ENCODE measurements around the gene HDAC4. TPM values are rescaled to one million over a fixed set of nuclear protein-coding genes. Genes with fewer than 3 reads are reported as not detected.

Gene HDAC4
- total and polyA plus RNA-seq, 4 donors, result 2.9 to 37.2 (median 4.4) TPM

GRCh38 chr2:239443666-239444567 lies 43.1 kb upstream of the HDAC4 start:
- no peak for TF ChIP-seq YY1 (IDR thresholded peaks at IDR 0.05)
- TF ChIP-seq MAX (IDR thresholded peaks at IDR 0.05), result no peak
- TF ChIP-seq CTCF (IDR thresholded peaks at IDR 0.05; ENCODE audit: low read depth, low read length, missing input control), result no peak
- TF ChIP-seq TAF1 (conservative IDR thresholded peaks at IDR 0.05), result no peak
- TF ChIP-seq GABPA (IDR thresholded peaks at IDR 0.05 in 1 of 2, conservative IDR thresholded peaks at IDR 0.05 in 1 of 2), result no peak
- TF ChIP-seq RXRA (IDR thresholded peaks at IDR 0.05), result no peak
- TF ChIP-seq JUND (IDR thresholded peaks at IDR 0.05), result no peak
- no peak for TF ChIP-seq FOXA2 (IDR thresholded peaks at IDR 0.05)
- TF ChIP-seq NR2F2 (IDR thresholded peaks at IDR 0.05), result no peak
- no peak for TF ChIP-seq EGR1 (IDR thresholded peaks at IDR 0.05; ENCODE audit: low read depth in 2 of 2)
- TF ChIP-seq ZBTB33 (IDR thresholded peaks at IDR 0.05), result no peak
- no peak for TF ChIP-seq RAD21 (IDR thresholded peaks at IDR 0.05)
- H3K36me3 ChIP-seq (ENCODE audit: control insufficient read depth in 4 of 4, insufficient read depth in 3 of 4, low read depth in 1 of 4, low read length in 3 of 4), result no peaks in the 10 kb centered on the region
- DNase-seq (ENCODE audit: low spot score), result no peak
- H3K4me3 ChIP-seq (ENCODE audit: low read depth in 1 of 3, low read length in 3 of 3), result no peak overlapping the region
- no peak overlapping the region for H3K27ac ChIP-seq (ENCODE audit: low read depth in 1 of 2, low read length in 2 of 2)
- H3K4me1 ChIP-seq (ENCODE audit: control insufficient read depth in 4 of 4, insufficient read depth in 4 of 4, low read length in 3 of 4), result peaks cover 0 to 4% (median 0%) of the 10 kb centered on the region in 4 donors
- 89% methylated on average over 14 of the region's 14 CpGs for WGBS
- peaks cover 0 to 8% (median 1%) of the 10 kb centered on the region in 4 donors for H3K9me3 ChIP-seq (ENCODE audit: control insufficient read depth in 4 of 4, low read length in 3 of 4)
- no peak overlapping the region for H3K9ac ChIP-seq (ENCODE audit: low read depth in 1 of 2, low read length in 2 of 2)
- no peaks in the 10 kb centered on the region for H3K27me3 ChIP-seq (ENCODE audit: control insufficient read depth in 4 of 4, insufficient read depth in 4 of 4, low read length in 3 of 4)

- Histone ChIP-seq H3K4me1 (ENCODE audit: control insufficient read depth in 4 of 4, insufficient read depth in 4 of 4, low read length in 3 of 4) (peaks cover 0 to 4% (median 0%) of the 10 kb centered on the region in 4 donors), H3K9me3 (ENCODE audit: control insufficient read depth in 4 of 4, low read length in 3 of 4) (peaks cover 0 to 8% (median 1%) of the 10 kb centered on the region in 4 donors), H3K36me3 (ENCODE audit: control insufficient read depth in 4 of 4, insufficient read depth in 3 of 4, low read depth in 1 of 4, low read length in 3 of 4) (no peaks in the 10 kb centered on the region), H3K4me3 (ENCODE audit: low read depth in 1 of 3, low read length in 3 of 3) (no peak overlapping the region), H3K27me3 (ENCODE audit: control insufficient read depth in 4 of 4, insufficient read depth in 4 of 4, low read length in 3 of 4) (no peaks in the 10 kb centered on the region), H3K9ac (ENCODE audit: low read depth in 1 of 2, low read length in 2 of 2) (no peak overlapping the region), H3K27ac (ENCODE audit: low read depth in 1 of 2, low read length in 2 of 2) (no peak overlapping the region)
- TF ChIP-seq HNF4A (conservative IDR thresholded peaks at IDR 0.05) (no peak), ZBTB33 (IDR thresholded peaks at IDR 0.05) (no peak), RXRA (IDR thresholded peaks at IDR 0.05) (no peak), SP1 (IDR thresholded peaks at IDR 0.05) (no peak)
- 92% methylated on average over 8 of the region's 8 CpGs for WGBS
- DNase-seq (ENCODE audit: low spot score), result no peak
Measured at GRCh38 chr2:239443102-239443620, 42.3 kb upstream of the HDAC4 start.
